ENCODE results near the gene KLF11. TPM values are rescaled to one million over a fixed set of nuclear protein-coding genes. Genes with fewer than 3 reads are reported as not detected.
A peak's percentile ranks its signal among the peaks of the same experiment; 100 is the strongest.
"Not testable (repeated sequence)": the region's sequence is repeated elsewhere in the genome, so short reads cannot be mapped to it uniquely, and the experiment has no call there.

Gene KLF11
- total RNA-seq, 2 donors from 2014 or later = 3.8 to 6.1 TPM

GRCh38 chr2:10091182-10091888 lies 48.0 kb downstream of the KLF11 start:
- peaks cover 6 to 14% of the 10 kb centered on the region in 2 donors for H3K4me1 Mint-ChIP-seq (ENCODE audit: low read depth in 2 of 2)
- ATAC-seq (peak; percentile 61 to 69), DNase-seq (ENCODE audit: low spot score) (no peak)
- no peak overlapping the region for H3K27ac Mint-ChIP-seq
- H3K4me3 Mint-ChIP-seq = peak overlapping the region; percentile 67
- H3K36me3 Mint-ChIP-seq = peaks cover 7% of the 10 kb centered on the region
- no peaks in the 10 kb centered on the region for H3K9me3 Mint-ChIP-seq
- peaks cover 15 to 18% of the 10 kb centered on the region in 2 donors for H3K27me3 Mint-ChIP-seq

- H3K36me3 Mint-ChIP-seq; DNase-seq (ENCODE audit: low spot score); ATAC-seq; H3K9me3 Mint-ChIP-seq: not testable (repeated sequence)
- H3K27me3 Mint-ChIP-seq = peaks cover 15 to 18% of the 10 kb centered on the region in 2 donors
- H3K27ac Mint-ChIP-seq = peak overlapping the region in 1 of 2 donors; percentile 33
- H3K4me1 Mint-ChIP-seq (ENCODE audit: low read depth in 2 of 2) = peaks cover 6 to 14% of the 10 kb centered on the region in 2 donors
- H3K4me3 Mint-ChIP-seq = peak overlapping the region; percentile 29
These were observed 48.5 kb downstream of the KLF11 start for GRCh38 chr2:10091889-10092244.

GRCh38 chr2:10094271-10094814 lies 51.0 kb downstream of the KLF11 start:
- peaks cover 7% of the 10 kb centered on the region for H3K36me3 Mint-ChIP-seq

GRCh38 chr2:10095175-10095574 lies 51.8 kb downstream of the KLF11 start:
- Mint-ChIP-seq H3K9me3 (no peaks in the 10 kb centered on the region), H3K27ac (no peak overlapping the region), H3K27me3 (peaks cover 15 to 18% of the 10 kb centered on the region in 2 donors), H3K4me3 (no peak overlapping the region), H3K4me1 (ENCODE audit: low read depth in 2 of 2) (peaks cover 6 to 14% of the 10 kb centered on the region in 2 donors), H3K36me3 (peaks cover 7% of the 10 kb centered on the region)
- ATAC-seq (no peak), DNase-seq (ENCODE audit: low spot score) (no peak)

More at GRCh38 chr2:10094271-10094814, 51.0 kb downstream of the KLF11 start:
- Mint-ChIP-seq H3K4me1 (ENCODE audit: low read depth in 2 of 2) (peaks cover 6 to 14% of the 10 kb centered on the region in 2 donors), H3K9me3 (no peaks in the 10 kb centered on the region), H3K27me3 (peaks cover 15 to 18% of the 10 kb centered on the region in 2 donors), H3K27ac (no peak overlapping the region), H3K4me3 (no peak overlapping the region)
- ATAC-seq (no peak), DNase-seq (ENCODE audit: low spot score) (no peak)

GRCh38 chr2:10096641-10097040 lies 53.3 kb downstream of the KLF11 start:
- peaks cover 7 to 17% of the 10 kb centered on the region in 2 donors for H3K27me3 Mint-ChIP-seq

GRCh38 chr2:10097352-10098148 lies 54.2 kb downstream of the KLF11 start:
- ATAC-seq = peak; percentile 67 to 80
- Mint-ChIP-seq H3K4me3 (no peak overlapping the region), H3K27ac (no peak overlapping the region), H3K4me1 (ENCODE audit: low read depth in 2 of 2) (peaks cover 3% of the 10 kb centered on the region in 2 donors), H3K27me3 (peaks cover 7 to 12% of the 10 kb centered on the region in 2 donors), H3K36me3 (no peaks in the 10 kb centered on the region), H3K9me3 (no peaks in the 10 kb centered on the region)
- no peak for DNase-seq (ENCODE audit: low spot score)

More at GRCh38 chr2:10096641-10097040, 53.3 kb downstream of the KLF11 start:
- DNase-seq (ENCODE audit: low spot score) (no peak), ATAC-seq (no peak)
- H3K36me3 Mint-ChIP-seq = peaks cover 7% of the 10 kb centered on the region
- no peak overlapping the region for H3K27ac Mint-ChIP-seq
- H3K9me3 Mint-ChIP-seq = no peaks in the 10 kb centered on the region
- H3K4me3 Mint-ChIP-seq = no peak overlapping the region
- H3K4me1 Mint-ChIP-seq (ENCODE audit: low read depth in 2 of 2) = peaks cover 3 to 9% of the 10 kb centered on the region in 2 donors

GRCh38 chr2:10101491-10101890 lies 58.1 kb downstream of the KLF11 start:
- H3K27me3 Mint-ChIP-seq = peaks cover 0 to 3% of the 10 kb centered on the region in 2 donors
- no peaks in the 10 kb centered on the region for H3K4me1 Mint-ChIP-seq (ENCODE audit: low read depth in 2 of 2)
- no peak overlapping the region for H3K27ac Mint-ChIP-seq
- no peaks in the 10 kb centered on the region for H3K36me3 Mint-ChIP-seq
- no peak overlapping the region for H3K4me3 Mint-ChIP-seq
- H3K9me3 Mint-ChIP-seq = no peaks in the 10 kb centered on the region
- DNase-seq (ENCODE audit: low spot score) (no peak), ATAC-seq (no peak)

- H3K27ac Mint-ChIP-seq = no peak overlapping the region
- DNase-seq (ENCODE audit: low spot score) (no peak), ATAC-seq (no peak)
- H3K4me1 Mint-ChIP-seq (ENCODE audit: low read depth in 2 of 2) = no peaks in the 10 kb centered on the region
- H3K9me3 Mint-ChIP-seq = peaks cover 5% of the 10 kb centered on the region
- H3K36me3 Mint-ChIP-seq = peaks cover 6% of the 10 kb centered on the region
- H3K4me3 Mint-ChIP-seq = no peak overlapping the region
- peaks cover 0 to 3% of the 10 kb centered on the region in 2 donors for H3K27me3 Mint-ChIP-seq
These were observed 59.8 kb downstream of the KLF11 start for GRCh38 chr2:10103179-10103578.

Other genes with a start within 250 kb of the KLF11 start
- gene TAF1B, start 200.1 kb upstream of the KLF11 start, total RNA-seq = 10 to 100 TPM; 34.4 to 42.3 TPM
- gene GRHL1, start 91.9 kb upstream of the KLF11 start, total RNA-seq = 1 to 10 TPM; 1.1 to 1.4 TPM
- gene CYS1, start 36.9 kb downstream of the KLF11 start, total RNA-seq = under 1 TPM in 1 of 2 donors, not detected in 1; 0.45 TPM
- gene RRM2, start 79.2 kb downstream of the KLF11 start, total RNA-seq = 100 to 1,000 TPM; 375 to 624 TPM

Measured in natural killer cell treated with Interleukin-12 subunit alpha and Interleukin-12 subunit beta and Interleukin-15 and Interleukin-18, amount 100 ng/mL, for 72 hours (primary cell).